Neural cell (in vitro differentiated cells): Measurements from ENCODE around the gene EZR. TPM values are rescaled to one million over a fixed set of nuclear protein-coding genes. Genes with fewer than 3 reads are reported as not detected.

Experiments
- H2AFZ ChIP-seq: fragments of 200-600, 300-800 bp; sonication (generic), shearing (Covaris generic); 2 replicates; pipeline ENCODE4 v1.6.0; 2014; ENCODE audit warnings: low read depth, mild to moderate bottlenecking, antibody characterized with exemption, low read length, moderate library complexity
- H3F3A ChIP-seq: fragments of 200-600 bp; shearing (Covaris generic); 2 replicates; pipeline ENCODE4 v1.6.1; 2016; ENCODE audit warnings: mild to moderate bottlenecking, moderate library complexity, mixed read lengths, antibody characterized with exemption, low read length; ENCODE audit not compliant: insufficient read depth, poor library complexity, severe bottlenecking
- H3K27ac ChIP-seq: fragments of 200-600, 300-800 bp; sonication (generic), shearing (Covaris generic); 2 replicates; pipeline ENCODE4 v1.5.1; 2014; ENCODE audit warnings: mild to moderate bottlenecking, low read length, moderate library complexity
- H3K27me3 ChIP-seq: fragments of 300-800, 200-600 bp; sonication (generic), shearing (Covaris generic); 2 replicates; pipeline ENCODE4 v1.6.0; 2014; ENCODE audit warnings: mild to moderate bottlenecking, low read depth, low read length, moderate library complexity; ENCODE audit not compliant: insufficient read depth
- H3K36me3 ChIP-seq: fragments of 300-800, 200-600 bp; sonication (generic), shearing (Covaris generic); 2 replicates; pipeline ENCODE4 v1.5.1; 2014; ENCODE audit warnings: mild to moderate bottlenecking, antibody characterized with exemption, low read length, moderate library complexity; ENCODE audit not compliant: insufficient read depth
- H3K4me2 ChIP-seq: fragments of 300-800, 200-600 bp; sonication (generic), shearing (Covaris generic); 2 replicates; pipeline ENCODE4 v1.6.0; 2014; ENCODE audit warnings: mild to moderate bottlenecking, low read length
- H3K4me3 ChIP-seq: fragments of 300-800, 200-600 bp; sonication (generic), shearing (Covaris generic); 2 replicates; pipeline ENCODE4 v1.5.1; 2014; ENCODE audit warnings: mild to moderate bottlenecking, low read length, moderate library complexity
- H3K79me2 ChIP-seq: fragments of 200-600 bp; shearing (Covaris generic); replicated peaks from 2 replicates; pipeline ENCODE4 v1.6.0; 2014; ENCODE audit warnings: mild to moderate bottlenecking, low read length, moderate library complexity; ENCODE audit not compliant: insufficient read depth
- H3K9ac ChIP-seq: fragments of 300-800, 200-600 bp; sonication (generic), shearing (Covaris generic); 2 replicates; pipeline ENCODE4 v1.6.1; 2016; ENCODE audit warnings: mild to moderate bottlenecking, low read length, mixed read lengths
- H3K9me2 ChIP-seq: fragments of 200-600 bp; shearing (Covaris generic); 2 replicates; pipeline ENCODE4 v1.6.1; 2016; ENCODE audit warnings: mild to moderate bottlenecking, low read length, mixed read lengths; ENCODE audit not compliant: insufficient read depth
- H3K9me3 ChIP-seq: fragments of 200-600, 300-800 bp; sonication (generic), shearing (Covaris generic); 2 replicates; pipeline ENCODE4 v1.6.1; 2016; ENCODE audit warnings: mild to moderate bottlenecking, mixed run types, low read length, moderate library complexity, mixed read lengths
- H4K20me1 ChIP-seq: fragments of 200-600 bp; shearing (Covaris generic); 2 replicates; pipeline ENCODE4 v1.6.1; 2016; ENCODE audit warnings: mild to moderate bottlenecking, mixed run types; ENCODE audit not compliant: insufficient read depth
- CTCF ChIP-seq: fragments of 450-650 bp; IDR thresholded peaks from 2 replicates; pipeline ENCODE4 v1.5.1; 2014; ENCODE audit warnings: antibody characterized with exemption, mild to moderate bottlenecking, moderate library complexity; ENCODE audit not compliant: poor library complexity, severe bottlenecking
- EZH2 ChIP-seq: fragments of 200-600, 300-800 bp; shearing (Covaris generic), sonication (generic); IDR thresholded peaks from 2 replicates; pipeline ENCODE4 v1.6.1; 2014; ENCODE audit warnings: antibody characterized with exemption, low read length, borderline replicate concordance, mild to moderate bottlenecking; ENCODE audit not compliant: insufficient read depth, poor library complexity, severe bottlenecking
- MXI1 ChIP-seq: fragments of 450-650 bp; conservative IDR thresholded peaks from 2 replicates; pipeline ENCODE4 v1.6.1; 2014; ENCODE audit warnings: antibody characterized with exemption, mild to moderate bottlenecking; ENCODE audit not compliant: poor library complexity, severe bottlenecking
- POLR2AphosphoS5 ChIP-seq: IDR thresholded peaks from 2 replicates; pipeline ENCODE4 v1.6.1; 2012
- RAD21 ChIP-seq: fragments of 450-650 bp; conservative IDR thresholded peaks from 2 replicates; pipeline ENCODE4 v1.6.1; 2014; ENCODE audit warnings: antibody characterized with exemption, mild to moderate bottlenecking, moderate library complexity
- REST ChIP-seq: IDR thresholded peaks from 2 replicates; pipeline ENCODE4 v1.6.1; 2012; ENCODE audit warnings: borderline replicate concordance
- SMC3 ChIP-seq: fragments of 450-650 bp; conservative IDR thresholded peaks from 2 replicates; pipeline ENCODE4 v1.6.1; 2014; ENCODE audit warnings: antibody characterized with exemption, mild to moderate bottlenecking, moderate library complexity; ENCODE audit not compliant: poor library complexity
- TAF1 ChIP-seq: IDR thresholded peaks from 2 replicates; pipeline ENCODE4 v1.6.1; 2012; ENCODE audit warnings: low read depth
- polyA plus RNA-seq: library from polyadenylated mRNA; depleted of rRNA; stranded (reverse); fragments of >200 nt; gene quantifications from 2 replicates; pipeline ENCODE4 v1.2.3, GENCODE V29; 2014

The EZR gene
- polyA plus RNA-seq, 1 donor from 2014 or later, result 1.6 TPM

GRCh38 chr6:158780246-158780884 is 38.8 kb downstream of the EZR start:
- no peak overlapping the region for H2AFZ ChIP-seq
- H3K27me3 ChIP-seq, result no peaks in the 10 kb centered on the region
- H3K36me3 ChIP-seq, result no peaks in the 10 kb centered on the region
- no peaks in the 10 kb centered on the region for H3K9me3 ChIP-seq
- H3F3A ChIP-seq, result no peaks in the 10 kb centered on the region
- H3K4me3 ChIP-seq, result no peak overlapping the region
- no peaks in the 10 kb centered on the region for H3K9me2 ChIP-seq
- TF ChIP-seq SMC3, result no peak
- TF ChIP-seq RAD21, result no peak
- TF ChIP-seq REST, result no peak
- H4K20me1 ChIP-seq, result no peaks in the 10 kb centered on the region
- no peak overlapping the region for H3K27ac ChIP-seq
- H3K9ac ChIP-seq, result no peak overlapping the region
- H3K4me2 ChIP-seq, result no peak overlapping the region
- no peaks in the 10 kb centered on the region for H3K79me2 ChIP-seq

- Histone ChIP-seq H3K79me2 (no peaks in the 10 kb centered on the region), H3K36me3 (no peaks in the 10 kb centered on the region), H3K4me3 (no peak overlapping the region), H3K9me3 (no peaks in the 10 kb centered on the region), H2AFZ (no peak overlapping the region), H3F3A (no peaks in the 10 kb centered on the region), H3K4me2 (no peak overlapping the region), H3K27me3 (no peaks in the 10 kb centered on the region), H3K9me2 (no peaks in the 10 kb centered on the region), H4K20me1 (no peaks in the 10 kb centered on the region), H3K27ac (no peak overlapping the region), H3K9ac (no peak overlapping the region)
- no peak for TF ChIP-seq TAF1
- TF ChIP-seq MXI1, result no peak
- TF ChIP-seq CTCF, result no peak
- TF ChIP-seq RAD21, result no peak
- no peak for TF ChIP-seq POLR2AphosphoS5
- no peak for TF ChIP-seq SMC3
- no peak for TF ChIP-seq REST
- no peak for TF ChIP-seq EZH2
Observed at GRCh38 chr6:158778005-158778527, 41.1 kb downstream of the EZR start.
